NCI-H345 treated with DMSO at 0.1 percent for 48 hours (cell line): Measurements from ENCODE around the gene GTSE1.

Experiments
- DNase-seq: peaks from one replicate; lab custom pipeline; 2025; ENCODE audit not compliant: unreplicated experiment; lab: John Stamatoyannopoulos, UW

GTSE1 gene

DNA sequence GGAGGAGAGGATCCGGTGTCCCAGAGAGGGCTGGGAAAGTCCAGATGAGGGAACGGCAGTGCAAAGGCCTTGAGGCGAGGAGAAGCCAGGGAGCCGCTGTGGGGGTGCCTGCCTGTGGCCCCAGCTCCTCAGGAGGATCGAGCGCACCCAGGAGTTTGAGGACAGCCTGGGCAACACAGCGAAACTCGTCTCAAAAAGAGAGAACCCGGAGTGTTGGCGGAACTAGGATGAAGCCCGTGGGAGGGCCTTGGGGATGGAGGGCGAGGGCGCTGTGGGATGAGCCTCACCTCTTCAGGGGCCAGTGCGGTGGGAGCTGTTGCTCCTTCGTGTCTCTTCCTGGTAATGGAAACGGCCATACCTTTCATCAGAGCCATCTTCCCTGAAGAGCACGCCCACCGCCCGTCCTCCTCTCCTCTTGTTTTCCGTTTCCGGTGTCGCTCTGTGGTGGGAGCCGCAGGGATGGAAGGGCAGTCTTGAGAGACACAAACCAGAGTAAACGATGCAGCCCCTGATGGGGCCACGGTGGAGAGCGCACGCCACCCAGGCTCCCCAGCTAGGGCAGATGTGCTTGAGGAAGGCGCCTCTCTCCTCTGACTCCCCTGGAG is 54.6 kb downstream of the GTSE1 start:
- no peak for DNase-seq

DNA sequence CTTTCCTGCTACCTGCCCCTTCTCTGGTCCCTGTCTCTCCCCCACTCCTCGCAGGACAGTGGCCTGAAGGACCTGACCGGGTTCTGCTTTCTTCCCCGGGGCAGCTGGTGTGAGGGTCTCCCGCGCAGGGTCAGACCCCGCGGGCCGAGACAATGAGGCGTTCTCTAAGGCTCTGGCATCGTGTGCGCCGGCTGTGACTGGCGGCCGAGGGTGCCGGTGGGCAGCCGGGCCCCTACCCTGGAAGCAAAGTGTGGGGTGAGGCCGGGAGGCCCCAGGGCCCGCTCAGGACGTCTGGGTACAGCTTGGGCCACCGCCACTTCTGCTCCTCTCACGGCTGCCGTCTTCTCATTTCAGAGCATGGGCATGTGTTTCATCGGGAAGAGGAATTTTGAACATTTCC is 55.1 kb downstream of the GTSE1 start:
- DNase-seq: no peak

DNA sequence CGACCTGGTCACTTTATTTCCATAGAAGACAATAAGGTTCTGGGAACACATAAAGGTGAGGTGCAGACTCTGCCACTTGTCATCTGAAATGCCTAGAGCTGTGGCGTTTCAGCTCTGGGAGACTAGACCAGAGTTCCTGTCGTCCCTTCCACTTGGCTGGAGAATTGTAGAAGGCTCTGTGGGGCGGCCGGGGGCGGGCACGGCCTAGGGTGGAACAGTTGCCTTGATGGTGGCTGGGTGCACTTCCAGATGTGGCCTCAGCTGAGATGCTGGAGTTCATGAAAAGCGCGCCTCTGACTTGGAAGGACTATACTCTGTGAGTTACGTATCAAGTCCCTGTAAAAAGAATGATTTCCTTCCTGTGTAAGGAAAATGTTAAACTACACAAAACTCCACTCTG is 55.6 kb downstream of the GTSE1 start:
- DNase-seq: no peak

GRCh38 chr22:46352691-46353386 is 56.2 kb downstream of the GTSE1 start:
- peak; percentile 64 for DNase-seq

DNA sequence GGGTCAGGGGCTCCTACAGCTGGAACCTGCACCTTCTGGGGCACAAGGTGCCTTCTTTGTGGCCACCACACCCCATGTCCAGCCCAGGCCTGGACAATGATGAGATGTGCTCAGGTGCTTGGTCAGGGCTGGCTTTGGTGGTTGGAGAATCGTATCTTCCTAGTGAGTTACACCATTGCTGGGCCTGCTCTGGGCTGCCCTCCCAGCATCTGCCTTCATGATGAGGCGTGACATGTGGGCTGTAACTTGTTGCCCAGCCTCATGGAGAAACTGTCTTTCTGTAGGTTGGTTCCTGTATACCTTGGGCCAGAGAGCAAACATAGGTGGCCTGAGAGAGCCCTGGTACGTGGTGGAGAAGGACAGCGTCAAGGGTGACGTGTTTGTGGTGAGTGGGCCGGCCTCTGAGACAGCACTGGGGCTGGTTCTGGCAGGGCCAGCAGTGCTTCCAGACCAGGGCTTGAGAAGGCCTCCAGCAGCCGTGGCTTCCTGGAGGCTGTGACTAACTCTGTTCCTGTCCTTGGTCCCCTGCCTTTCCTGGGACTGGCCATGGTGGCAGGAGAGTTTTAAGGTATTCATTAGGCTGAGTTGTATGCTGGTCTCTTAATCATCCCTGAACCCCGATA is 56.9 kb downstream of the GTSE1 start:
- DNase-seq: no peak

GRCh38 chr22:46354176-46354992 is 57.7 kb downstream of the GTSE1 start:
- DNase-seq: no peak

GRCh38 chr22:46354993-46355305 is 58.3 kb downstream of the GTSE1 start:
- DNase-seq: no peak

DNA sequence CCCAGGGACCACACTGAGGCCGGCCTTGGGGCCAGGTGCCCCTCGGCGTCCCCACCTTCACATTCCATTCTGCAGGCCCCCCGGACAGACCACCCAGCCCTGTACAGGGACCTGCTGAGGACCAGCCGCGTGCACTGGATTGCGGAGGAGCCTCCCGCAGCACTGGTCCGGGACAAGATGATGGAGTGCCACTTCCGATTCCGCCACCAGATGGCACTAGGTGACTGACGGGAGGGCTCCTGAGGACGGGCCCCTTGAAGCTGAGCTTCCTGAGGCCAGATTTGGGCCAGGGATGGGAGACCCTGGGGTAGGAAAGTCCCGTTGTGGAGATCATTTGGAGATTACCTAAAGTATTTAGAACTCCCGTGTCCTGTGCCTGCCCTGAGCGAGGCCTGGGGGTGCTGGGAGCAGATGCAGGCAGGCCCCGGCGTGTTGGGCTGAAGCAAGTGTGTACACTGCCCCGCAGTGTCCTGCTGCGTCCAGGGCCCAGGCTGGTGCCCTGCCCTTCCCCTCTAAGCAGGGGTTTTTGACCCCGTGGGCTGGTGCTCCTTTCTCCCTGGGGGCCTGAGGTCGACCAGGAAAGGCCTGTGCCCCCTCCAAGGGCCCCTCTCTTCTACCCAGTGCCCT is 58.8 kb downstream of the GTSE1 start:
- DNase-seq: no peak

GRCh38 chr22:46355996-46356471 is 59.4 kb downstream of the GTSE1 start:
- no peak for DNase-seq

DNA sequence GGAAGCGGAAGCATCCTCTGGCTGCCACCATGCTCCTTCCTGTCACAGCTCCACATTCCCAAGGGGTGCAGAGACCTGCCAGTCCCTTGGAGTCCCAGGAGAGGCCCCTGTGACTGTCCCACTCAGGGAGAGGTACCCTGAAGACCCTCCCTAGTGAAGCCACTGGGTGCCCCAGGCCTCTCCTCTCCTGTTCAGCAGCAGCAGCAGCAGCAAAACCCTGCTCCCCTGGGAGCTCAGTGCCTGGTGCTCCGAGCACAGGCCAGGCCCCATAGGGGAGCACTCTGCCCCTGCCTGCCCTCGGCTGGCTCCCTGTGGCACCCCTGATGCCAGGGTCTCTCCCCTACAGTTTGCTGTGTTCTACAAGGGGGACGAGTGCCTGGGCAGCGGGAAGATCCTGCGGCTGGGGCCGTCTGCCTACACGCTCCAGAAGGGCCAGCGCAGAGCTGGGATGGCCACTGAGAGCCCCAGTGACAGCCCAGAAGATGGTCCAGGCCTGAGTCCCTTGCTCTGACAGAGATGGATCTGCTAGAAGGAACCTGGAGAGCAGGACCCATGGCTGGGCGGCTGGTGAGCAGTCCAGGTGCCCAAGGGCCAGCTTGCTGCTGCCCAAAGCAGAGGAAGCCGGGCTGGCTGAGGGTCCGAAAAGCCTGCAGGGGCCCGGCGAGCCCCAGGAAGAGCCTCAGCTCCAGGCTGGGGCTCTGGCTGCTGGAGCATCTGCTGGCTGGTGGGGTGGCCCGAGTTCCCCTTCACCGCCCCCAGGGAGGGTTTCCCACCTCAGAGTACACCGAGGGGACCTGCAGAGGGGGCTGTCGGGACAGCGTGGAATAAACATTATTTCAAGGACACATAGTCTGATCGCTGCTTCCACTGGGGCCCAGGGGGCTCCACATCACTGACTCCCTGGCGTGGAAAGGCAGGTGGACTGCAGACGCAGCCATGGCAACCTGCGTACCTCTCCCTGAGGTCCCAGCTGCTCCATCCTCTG is 60.1 kb downstream of the GTSE1 start:
- DNase-seq: no peak

DNA sequence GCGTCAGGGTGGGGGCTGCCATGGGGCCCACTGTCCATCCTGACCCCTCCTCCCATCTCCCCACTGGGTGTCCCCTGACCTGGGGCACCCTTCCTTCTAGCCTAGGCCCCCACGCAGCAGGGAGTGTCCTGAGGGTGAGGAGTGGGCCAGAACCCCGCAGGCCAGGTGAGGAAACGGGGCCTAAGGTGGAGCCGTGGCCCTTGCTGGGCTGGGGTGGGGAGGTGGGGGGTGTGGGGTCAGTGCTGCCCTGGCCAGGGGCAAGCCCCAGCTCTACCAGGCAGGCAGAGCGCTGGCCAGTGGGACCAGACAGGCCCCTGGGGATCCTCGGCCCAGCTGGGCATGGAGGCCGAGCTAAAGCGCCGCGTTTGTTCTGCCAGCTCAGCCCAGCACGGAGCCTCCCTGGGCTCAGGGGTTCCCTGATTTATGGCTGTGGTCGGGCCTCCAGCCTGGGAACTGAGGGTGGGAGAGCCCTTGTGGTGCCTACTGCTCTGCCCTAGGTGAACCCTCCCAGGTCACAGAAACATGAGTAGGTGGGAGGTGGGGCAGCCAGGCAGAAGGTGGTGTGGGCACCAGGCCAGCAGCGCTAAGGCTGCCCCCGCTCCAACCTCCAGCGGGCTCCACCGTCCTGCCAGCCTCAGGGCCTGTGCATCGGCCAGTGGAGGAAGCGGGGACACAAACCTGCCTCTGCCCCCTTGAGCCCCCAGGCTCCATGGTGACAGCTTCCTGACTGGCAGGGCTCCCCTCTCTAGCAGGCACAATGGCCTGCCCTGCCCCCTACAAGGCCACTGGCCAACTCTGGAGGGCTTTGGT is 61.2 kb downstream of the GTSE1 start:
- no peak for DNase-seq

DNA sequence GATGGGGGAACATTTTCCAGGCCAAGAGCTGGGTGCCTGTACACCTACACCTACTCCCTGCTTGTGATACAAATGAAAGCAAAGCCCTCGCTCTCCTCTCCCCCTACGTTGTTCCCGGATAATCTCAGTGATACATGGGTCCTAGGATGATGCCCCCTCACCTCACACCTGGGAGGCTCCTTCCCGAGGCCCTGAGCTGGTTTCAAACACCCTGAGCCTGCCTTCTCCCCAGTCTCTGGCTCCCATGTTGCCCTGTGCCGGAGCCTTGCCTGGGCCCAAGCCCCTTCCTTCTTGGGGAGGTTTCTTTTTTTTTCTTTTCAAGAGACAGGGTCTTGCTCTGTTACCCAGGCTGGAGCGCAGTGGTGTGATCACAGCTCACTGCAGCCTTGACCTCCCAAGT is 62.1 kb downstream of the GTSE1 start:
- DNase-seq: no peak

DNA sequence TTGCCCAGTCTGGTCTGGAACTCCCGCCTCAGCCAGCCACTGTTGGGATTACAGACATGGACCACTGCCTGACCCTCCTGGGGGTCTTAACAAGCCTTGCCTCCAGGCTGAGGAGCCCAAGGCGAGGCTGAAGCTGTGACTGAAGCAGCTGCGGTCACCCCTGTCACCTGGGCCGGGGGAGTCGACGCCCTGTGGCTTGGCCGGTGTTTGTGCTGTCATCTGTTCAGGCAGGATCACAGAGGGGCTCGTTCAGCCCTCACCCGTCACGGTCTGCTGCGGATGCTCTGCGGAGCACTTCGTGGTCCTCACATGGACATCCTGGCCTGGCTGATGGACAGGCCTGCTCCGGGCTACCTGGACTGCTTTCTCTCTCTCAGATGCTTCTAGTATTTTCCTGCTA is 62.7 kb downstream of the GTSE1 start:
- no peak for DNase-seq

GRCh38 chr22:46360097-46360496 is 63.4 kb downstream of the GTSE1 start:
- DNase-seq: no peak

DNA sequence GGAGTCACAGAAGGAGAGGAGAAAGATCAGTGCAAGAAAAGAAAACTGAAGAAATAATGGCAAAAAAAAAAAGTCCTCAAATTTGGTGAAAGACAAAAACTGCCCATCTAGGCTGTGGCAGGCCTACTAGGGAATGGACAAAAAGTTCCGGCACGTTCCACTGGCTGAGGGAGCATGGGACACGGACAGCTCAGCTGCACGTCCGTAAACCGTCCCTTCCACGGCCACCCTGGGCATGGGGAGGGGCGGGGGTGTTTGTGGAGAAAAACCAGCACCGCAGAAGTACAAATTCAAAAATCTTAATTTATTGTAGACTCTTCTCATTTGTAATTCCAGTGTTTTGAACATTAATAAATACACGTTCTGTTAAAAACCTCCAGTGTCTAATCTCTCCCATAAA is 64.2 kb downstream of the GTSE1 start:
- DNase-seq: no peak

DNA sequence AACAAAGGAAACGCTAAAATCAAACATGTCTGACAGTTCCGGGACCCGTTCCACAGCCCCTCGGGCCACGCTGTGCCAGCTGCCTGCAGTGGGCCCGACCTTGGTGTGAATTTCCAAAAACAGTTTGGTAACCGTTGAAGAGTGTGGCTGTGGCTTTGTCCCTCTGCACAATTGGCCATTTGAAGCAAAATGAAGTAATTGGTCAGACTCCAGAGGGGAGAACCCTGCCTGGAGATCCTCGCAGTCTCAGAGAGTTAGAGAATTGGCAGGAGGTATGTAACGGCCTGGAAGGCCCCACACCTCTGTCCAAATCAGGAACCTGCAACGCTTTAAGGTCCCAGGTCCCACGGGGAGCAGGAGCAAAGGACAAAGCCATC is 65.1 kb downstream of the GTSE1 start:
- no peak for DNase-seq

GRCh38 chr22:46362203-46362933 is 65.7 kb downstream of the GTSE1 start:
- no peak for DNase-seq

- no peak for DNase-seq
Measured at GRCh38 chr22:46362934-46363515, 66.4 kb downstream of the GTSE1 start.
